Measurements from ENCODE around the gene OPCML.

The OPCML gene

DNA sequence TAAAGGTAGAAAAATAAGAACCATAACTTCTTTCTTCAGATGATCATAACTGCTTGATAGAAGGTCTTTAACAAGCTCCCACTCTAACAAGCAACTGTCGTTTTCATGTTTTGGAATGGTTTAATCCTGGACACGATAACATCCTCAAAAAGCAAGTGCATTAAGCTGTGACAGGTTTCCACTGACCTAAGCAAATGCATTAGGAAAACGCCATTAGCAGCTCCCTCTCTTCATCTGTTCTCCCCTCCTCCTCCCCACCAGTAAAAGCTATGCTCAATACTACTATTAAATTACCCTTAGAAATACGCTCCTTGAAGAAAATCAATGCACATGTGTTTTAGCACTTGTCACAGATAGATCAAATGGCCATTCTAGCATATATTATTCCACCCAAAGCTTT lies 729.4 kb downstream of the OPCML start:
- TF ChIP-seq, protein P1, sequence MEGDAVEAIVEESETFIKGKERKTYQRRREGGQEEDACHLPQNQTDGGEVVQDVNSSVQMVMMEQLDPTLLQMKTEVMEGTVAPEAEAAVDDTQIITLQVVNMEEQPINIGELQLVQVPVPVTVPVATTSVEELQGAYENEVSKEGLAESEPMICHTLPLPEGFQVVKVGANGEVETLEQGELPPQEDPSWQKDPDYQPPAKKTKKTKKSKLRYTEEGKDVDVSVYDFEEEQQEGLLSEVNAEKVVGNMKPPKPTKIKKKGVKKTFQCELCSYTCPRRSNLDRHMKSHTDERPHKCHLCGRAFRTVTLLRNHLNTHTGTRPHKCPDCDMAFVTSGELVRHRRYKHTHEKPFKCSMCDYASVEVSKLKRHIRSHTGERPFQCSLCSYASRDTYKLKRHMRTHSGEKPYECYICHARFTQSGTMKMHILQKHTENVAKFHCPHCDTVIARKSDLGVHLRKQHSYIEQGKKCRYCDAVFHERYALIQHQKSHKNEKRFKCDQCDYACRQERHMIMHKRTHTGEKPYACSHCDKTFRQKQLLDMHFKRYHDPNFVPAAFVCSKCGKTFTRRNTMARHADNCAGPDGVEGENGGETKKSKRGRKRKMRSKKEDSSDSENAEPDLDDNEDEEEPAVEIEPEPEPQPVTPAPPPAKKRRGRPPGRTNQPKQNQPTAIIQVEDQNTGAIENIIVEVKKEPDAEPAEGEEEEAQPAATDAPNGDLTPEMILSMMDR (IDR thresholded peaks at IDR 0.05; ENCODE audit: low read length, missing control alignments) = no peak
- DNase-seq (ENCODE audit: low read depth) = no peak
- no peak overlapping the region for H3K4me3 ChIP-seq (replicated peaks; ENCODE audit: low read depth, low read length)

- TF ChIP-seq, protein P1 (IDR thresholded peaks at IDR 0.05; ENCODE audit: low read length, missing control alignments) = no peak
- H3K4me3 ChIP-seq (replicated peaks; ENCODE audit: low read depth, low read length) = no peak overlapping the region
- DNase-seq (ENCODE audit: low read depth) = no peak
Observed at GRCh38 chr11:132793831-132794230, 738.5 kb downstream of the OPCML start.

DNA sequence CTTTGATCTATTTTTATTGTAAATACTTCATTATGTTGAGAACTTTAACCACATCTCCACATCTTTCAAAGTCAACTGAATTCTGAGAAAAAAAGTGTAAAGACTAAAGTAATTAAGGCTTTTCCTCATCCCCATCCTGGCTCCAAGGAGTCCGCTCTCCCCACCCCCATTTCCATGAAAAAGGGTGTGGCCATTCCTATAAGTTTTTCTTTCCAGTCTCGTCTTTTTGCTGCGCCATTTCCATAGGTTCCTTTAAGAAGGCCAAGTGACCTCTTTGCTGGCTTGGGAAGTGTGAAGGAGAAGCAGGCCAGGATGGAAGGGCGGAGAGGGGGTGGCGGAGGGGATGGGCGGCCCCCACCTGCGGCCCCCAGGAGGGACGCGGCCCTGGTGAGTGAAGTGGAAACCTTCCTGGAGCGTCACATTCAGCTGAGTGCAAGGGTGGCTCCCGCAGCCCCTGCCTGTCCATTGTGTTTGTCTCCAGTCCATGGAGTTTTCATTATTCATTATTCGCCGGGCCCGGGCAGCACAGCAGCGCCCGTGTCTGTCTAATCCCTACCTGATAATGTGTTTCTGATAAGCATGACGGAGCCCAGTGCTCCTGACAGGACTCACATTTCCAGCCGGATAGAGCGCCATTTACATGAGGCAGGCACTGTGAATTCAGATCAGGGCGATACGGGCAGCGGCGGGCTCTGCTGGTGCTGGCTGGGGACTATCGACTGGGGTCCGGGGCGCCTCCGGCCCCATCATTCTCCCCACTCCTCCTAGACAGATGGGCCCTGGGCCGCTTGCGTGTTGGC lies 739.8 kb downstream of the OPCML start:
- DNase-seq (ENCODE audit: low read depth) = no peak
- TF ChIP-seq, protein P1 (IDR thresholded peaks at IDR 0.05; ENCODE audit: low read length, missing control alignments) = no peak
- no peak overlapping the region for H3K4me3 ChIP-seq (replicated peaks; ENCODE audit: low read depth, low read length)

GRCh38 chr11:132790971-132791370 lies 741.3 kb downstream of the OPCML start:
- TF ChIP-seq, protein P1 (IDR thresholded peaks at IDR 0.05; ENCODE audit: low read length, missing control alignments) = no peak
- no peak overlapping the region for H3K4me3 ChIP-seq (replicated peaks; ENCODE audit: low read depth, low read length)
- no peak for DNase-seq (ENCODE audit: low read depth)

DNA sequence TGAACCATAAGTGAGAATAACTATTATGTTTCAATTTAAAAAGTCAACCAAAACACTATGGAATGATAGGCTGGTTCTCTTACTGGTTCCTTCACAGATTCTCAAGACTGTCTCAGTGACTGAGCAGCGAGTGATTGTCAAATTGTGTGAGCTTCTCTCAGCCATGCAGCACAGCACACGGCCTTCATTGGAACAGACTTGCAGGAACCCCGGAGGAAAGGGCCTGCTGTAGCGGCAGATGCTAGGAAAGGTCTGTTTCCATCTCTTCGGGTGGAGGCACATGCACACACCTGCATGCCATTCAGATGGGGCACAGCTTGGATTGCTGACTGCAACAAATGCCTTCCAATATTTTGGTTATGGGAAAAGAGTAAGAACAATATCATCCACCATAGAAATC lies 741.8 kb downstream of the OPCML start:
- TF ChIP-seq, protein P1 (IDR thresholded peaks at IDR 0.05; ENCODE audit: low read length, missing control alignments) = no peak
- DNase-seq (ENCODE audit: low read depth) = no peak
- H3K4me3 ChIP-seq (replicated peaks; ENCODE audit: low read depth, low read length) = no peak overlapping the region

DNA sequence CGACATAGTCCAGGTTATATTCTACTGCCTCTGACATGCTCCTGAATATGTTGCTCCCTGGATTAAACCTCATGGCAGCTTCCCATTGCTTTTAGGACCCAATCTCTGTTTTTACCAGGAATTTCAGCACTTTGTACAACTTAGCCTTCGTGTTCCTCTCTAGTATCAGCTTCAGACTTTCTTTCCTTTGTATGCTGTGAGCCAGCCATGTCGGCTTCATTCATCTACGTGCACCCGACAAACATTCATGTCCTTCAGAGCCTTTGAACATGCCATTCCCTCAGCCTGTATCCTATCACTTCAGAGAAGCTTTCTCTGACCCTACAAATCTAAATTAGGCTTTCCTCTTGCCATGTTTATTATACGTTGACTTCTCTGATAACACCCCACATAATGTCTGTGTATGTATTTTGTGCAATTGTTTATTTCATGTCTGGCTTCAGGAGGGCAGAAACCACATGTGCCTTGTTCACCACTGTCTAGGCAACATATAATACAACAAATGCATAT lies 743.4 kb downstream of the OPCML start:
- TF ChIP-seq, protein P1 (IDR thresholded peaks at IDR 0.05; ENCODE audit: low read length, missing control alignments) = no peak
- no peak for DNase-seq (ENCODE audit: low read depth)
- H3K4me3 ChIP-seq (replicated peaks; ENCODE audit: low read depth, low read length) = no peak overlapping the region

- no peak overlapping the region for H3K4me3 ChIP-seq (replicated peaks; ENCODE audit: low read depth, low read length)
- TF ChIP-seq, protein P1 (IDR thresholded peaks at IDR 0.05; ENCODE audit: low read length, missing control alignments) = no peak
- no peak for DNase-seq (ENCODE audit: low read depth)
Observed at GRCh38 chr11:132785878-132786277, 746.4 kb downstream of the OPCML start.
